Aorta (tissue), 5 donors: ENCODE data around the gene FRMPD2. TPM values are rescaled to one million over a fixed set of nuclear protein-coding genes. Genes with fewer than 3 reads are reported as not detected.

Source experiments
- ATAC-seq: fragments of 200-7000 bp; cut with Tn5 transposase; one replicate; pipeline ENCODE4 v1.9.1; 2022; ENCODE audit warnings: moderate library complexity; ENCODE audit not compliant: low FRiP score
- DNase-seq, 2 donors: peaks; one replicate each; pipeline ENCODE4 v3.0.0-alpha.2; 2020
- H3K27ac ChIP-seq, 2 donors: one replicate each; pipeline ENCODE4 v1.5.1; 2013; ENCODE audit warnings: low read length in 2 of 2, mild to moderate bottlenecking in 2 of 2, moderate library complexity in 2 of 2, control low read depth in 1 of 2, inconsistent platforms in 1 of 2, low read depth in 1 of 2
- H3K27me3 ChIP-seq, 2 donors: one replicate each; pipeline ENCODE4 v1.6.1; 2013; ENCODE audit warnings: control low read depth in 1 of 2, low read length in 1 of 2, mild to moderate bottlenecking in 1 of 2, moderate library complexity in 1 of 2; ENCODE audit not compliant: insufficient read depth in 2 of 2, control insufficient read depth in 1 of 2
- H3K36me3 ChIP-seq, 2 donors: one replicate each; pipeline ENCODE4 v1.6.1; 2013; ENCODE audit warnings: control low read depth in 1 of 2, low read length in 1 of 2, mild to moderate bottlenecking in 1 of 2; ENCODE audit not compliant: insufficient read depth in 2 of 2, control insufficient read depth in 1 of 2
- H3K4me1 ChIP-seq, 2 donors: one replicate each; pipeline ENCODE4 v1.6.1; 2013; ENCODE audit warnings: low read length in 2 of 2, control low read depth in 1 of 2, mild to moderate bottlenecking in 1 of 2, moderate library complexity in 1 of 2; ENCODE audit not compliant: insufficient read depth in 2 of 2, control insufficient read depth in 1 of 2
- H3K4me3 ChIP-seq, 2 donors: one replicate each; pipeline ENCODE4 v1.5.1; 2013; ENCODE audit warnings: low read length in 2 of 2, control low read depth in 1 of 2, mild to moderate bottlenecking in 1 of 2
- H3K9me3 ChIP-seq: one replicate; pipeline ENCODE4 v1.6.1; 2013; ENCODE audit warnings: mild to moderate bottlenecking, low read length; ENCODE audit not compliant: control insufficient read depth
- WGBS, 2 donors: extraction: QIAGEN DNeasy Blood & Tissue Kit; methylation state at CpG; one replicate each; pipeline ENCODE4 v1.1.7; 2013; 5-methylcytosine and 5-hydroxymethylcytosine counted together
- intact Hi-C, 2 donors: fragments of 100-400 bp; cut with DNase I; formaldehyde crosslinking; loops; one replicate each; pipeline versions ENCODE4 v1.14.2 to v1.15.0; 2022
- polyA plus RNA-seq, 2 donors: library from polyadenylated mRNA; stranded (reverse); fragments of 200-250 nt; gene quantifications; one replicate each; pipeline ENCODE4 v1.2.3, GENCODE V29; 2013
- total RNA-seq, 2 donors: library from RNA; stranded (reverse); fragmentation: NEBNext Ultra II Directional; extraction: Animal tissue kit (Norgen Biotek cat#: 25700); gene quantifications; one replicate each; pipeline ENCODE4 v1.2.1, GENCODE V29; 2021
- donor health status: healthy with polysubstance abuse.
- donor health status: Bipolar disorder and iron deficiency.
- donor health status: DM: no; HTN: no; CAD: no.
- donor health status: DM: no; HTN: no; CAD: no.
- donor health status: DM: yes; HTN: yes; CAD: no.

The FRMPD2 gene
- total and polyA plus RNA-seq, 4 donors, result not detected

DNA sequence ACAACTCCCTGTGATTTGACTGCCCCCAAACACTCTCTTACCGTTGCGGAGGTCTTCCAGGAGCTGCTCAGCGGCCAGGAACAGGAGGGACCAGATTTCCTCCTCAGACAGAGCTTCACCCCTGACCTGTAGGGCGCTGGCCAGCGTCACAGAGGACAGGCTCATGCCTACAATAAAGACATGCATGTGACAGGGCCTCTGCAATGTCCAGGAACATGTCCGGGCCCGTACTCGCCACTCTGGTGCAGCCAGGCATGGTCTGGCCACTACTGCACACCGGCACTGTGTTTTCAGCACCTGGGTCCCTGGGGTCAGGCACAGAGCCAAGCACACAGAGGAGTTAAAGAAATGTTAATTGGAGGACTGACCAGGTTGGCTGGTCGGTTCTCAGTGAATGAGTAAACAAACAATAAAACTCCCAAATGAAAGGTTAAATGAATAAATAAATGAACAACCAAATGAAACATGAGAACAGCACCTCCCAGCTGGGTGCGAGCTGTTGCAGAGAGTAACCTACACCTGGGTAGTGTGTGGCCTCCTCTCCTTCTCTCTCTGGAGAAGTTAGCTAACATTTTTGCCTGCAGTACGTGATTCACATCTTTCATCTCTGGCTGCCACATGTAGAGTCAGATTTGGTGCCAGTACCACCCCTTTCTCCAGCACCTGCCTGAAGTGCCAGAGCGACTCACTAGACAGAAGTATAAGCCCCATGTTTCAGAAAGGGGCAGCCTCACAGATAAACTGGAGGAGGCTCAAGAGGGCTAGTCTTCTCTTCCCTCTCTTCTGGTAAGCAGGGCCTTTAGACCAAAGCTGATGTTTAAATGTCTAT, 22.8 kb downstream of the FRMPD2 start:
- WGBS, 2 donors, result 66 to 67% methylated on average over 13 of the region's 13 CpGs
- no peaks in the 10 kb centered on the region for H3K36me3 ChIP-seq
- H3K9me3 ChIP-seq, result no peaks in the 10 kb centered on the region
- DNase-seq (no peak), ATAC-seq (no peak)
- no peak overlapping the region for H3K4me3 ChIP-seq
- H3K27me3 ChIP-seq, result no peaks in the 10 kb centered on the region
- H3K27ac ChIP-seq, result no peak overlapping the region
- intact Hi-C loops, result no loop called here
- no peaks in the 10 kb centered on the region for H3K4me1 ChIP-seq

DNA sequence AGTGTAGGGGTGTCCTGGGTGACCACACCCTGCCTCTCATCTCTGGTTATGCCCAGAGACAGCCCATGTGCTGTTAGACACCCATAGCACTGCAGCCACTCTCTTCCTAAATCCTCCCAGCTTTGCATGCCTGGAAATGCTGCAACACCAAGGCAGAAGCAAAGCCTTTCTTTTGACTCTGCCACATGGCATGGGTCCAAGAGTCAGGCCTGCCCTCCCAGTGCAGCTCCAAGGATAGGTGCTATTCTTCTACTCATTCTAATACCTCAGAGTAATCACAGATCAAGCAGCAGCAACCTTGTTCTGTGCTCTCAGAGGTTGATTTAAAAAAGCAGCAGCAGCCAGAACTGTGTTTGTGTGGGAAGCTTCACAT, 23.4 kb downstream of the FRMPD2 start:
- H3K4me1 ChIP-seq, result no peaks in the 10 kb centered on the region
- intact Hi-C loops, result no loop called here
- no peaks in the 10 kb centered on the region for H3K9me3 ChIP-seq
- H3K27ac ChIP-seq, result no peak overlapping the region
- H3K4me3 ChIP-seq, result no peak overlapping the region
- no peaks in the 10 kb centered on the region for H3K36me3 ChIP-seq
- DNase-seq, result no peak
- no peaks in the 10 kb centered on the region for H3K27me3 ChIP-seq
- no peak for ATAC-seq

DNA sequence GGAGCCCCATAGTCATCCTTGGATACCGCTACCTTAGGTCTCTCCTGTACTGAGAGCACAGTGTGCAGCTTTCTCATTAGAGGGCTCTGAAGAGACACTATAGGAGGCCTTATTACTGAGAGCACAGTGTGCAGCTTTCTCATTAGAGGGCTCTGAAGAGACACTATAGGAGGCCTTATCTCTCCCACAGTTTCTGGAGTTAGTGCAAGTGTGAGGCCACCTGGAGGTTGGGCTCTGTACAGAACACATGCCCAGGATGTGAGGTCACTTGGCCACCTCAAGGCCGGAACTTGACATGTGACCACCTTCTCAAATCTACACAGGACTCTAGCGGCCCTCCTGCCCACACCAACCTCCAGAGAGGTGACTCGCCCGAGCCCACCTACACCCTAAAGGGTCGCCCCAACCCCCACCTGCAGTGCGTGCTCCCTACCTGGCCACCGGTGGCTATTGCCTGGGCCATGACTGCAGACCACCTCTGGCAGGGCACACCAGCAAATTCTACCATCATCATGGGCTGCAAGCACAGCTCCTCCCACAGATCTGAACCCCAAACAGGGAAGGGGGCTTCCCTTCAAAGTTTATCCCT, 24.6 kb downstream of the FRMPD2 start:
- H3K27ac ChIP-seq, result no peak overlapping the region
- no peaks in the 10 kb centered on the region for H3K4me1 ChIP-seq
- ATAC-seq, result no peak

GRCh38 chr10:48249004-48249762, 25.3 kb downstream of the FRMPD2 start:
- no peak for ATAC-seq
- Histone ChIP-seq H3K4me1 (no peaks in the 10 kb centered on the region), H3K27me3 (no peaks in the 10 kb centered on the region), H3K9me3 (no peaks in the 10 kb centered on the region), H3K4me3 (no peak overlapping the region), H3K27ac (no peak overlapping the region), H3K36me3 (no peaks in the 10 kb centered on the region)
- intact Hi-C loops, result no loop called here
- 85 to 95% methylated on average over 6 of the region's 6 CpGs for WGBS, 2 donors
- DNase-seq, result no peak

More for the DNA sequence above, 24.6 kb downstream of the FRMPD2 start:
- H3K36me3 ChIP-seq, result no peaks in the 10 kb centered on the region
- no peaks in the 10 kb centered on the region for H3K27me3 ChIP-seq
- no peak for DNase-seq
- 97 to 99% methylated on average over 8 of the region's 8 CpGs for WGBS, 2 donors
- H3K9me3 ChIP-seq, result no peaks in the 10 kb centered on the region
- intact Hi-C loops, result no loop called here
- no peak overlapping the region for H3K4me3 ChIP-seq

DNA sequence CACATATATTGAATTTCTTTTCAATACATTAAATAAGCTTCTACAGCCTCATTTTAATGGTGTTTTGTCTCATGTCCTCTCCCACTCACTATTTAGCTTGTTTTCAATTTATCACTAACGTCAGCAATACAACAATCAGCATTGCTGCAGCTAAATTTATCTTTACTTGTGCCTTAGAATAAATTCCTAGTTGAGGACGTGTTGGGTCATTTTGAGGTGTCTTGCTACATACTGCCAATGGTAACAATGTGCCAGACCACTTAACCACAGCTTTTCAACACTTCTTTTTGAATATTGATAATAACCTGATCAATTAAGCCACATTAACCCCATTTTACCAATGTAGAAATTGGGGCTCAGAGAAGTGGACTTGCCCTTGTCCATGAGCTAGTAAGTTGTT, 26.0 kb downstream of the FRMPD2 start:
- no peak for ATAC-seq
- H3K4me1 ChIP-seq, result no peaks in the 10 kb centered on the region
- 19 to 21% methylated on average over 2 of the region's 2 CpGs for whole genome bisulfite sequencing, 2 donors
- H3K36me3 ChIP-seq, result no peaks in the 10 kb centered on the region
- no peak overlapping the region for H3K4me3 ChIP-seq
- H3K9me3 ChIP-seq, result no peaks in the 10 kb centered on the region
- no peak for DNase-seq
- H3K27me3 ChIP-seq, result no peaks in the 10 kb centered on the region
- H3K27ac ChIP-seq, result no peak overlapping the region
- intact Hi-C loops, result no loop called here

DNA sequence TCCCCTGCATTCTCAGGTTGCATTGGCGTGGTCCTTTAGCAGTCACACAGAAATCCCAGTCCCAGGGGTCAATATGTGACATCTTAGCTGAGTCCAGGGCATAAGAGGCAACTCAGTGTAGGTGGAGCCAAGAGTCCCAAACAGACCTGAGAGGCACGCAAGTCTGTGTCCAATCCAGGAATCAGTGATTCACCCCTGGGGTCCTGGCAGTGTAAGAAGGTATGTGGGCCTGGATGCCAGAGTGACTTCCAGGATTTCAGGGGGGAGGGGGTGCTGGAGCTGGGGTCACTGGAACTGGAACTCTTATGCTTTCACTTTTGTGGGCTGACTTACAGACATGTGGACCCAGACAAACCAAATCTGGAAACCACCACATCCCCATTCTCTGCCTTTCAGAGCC, 26.8 kb downstream of the FRMPD2 start:
- Histone ChIP-seq H3K27ac (no peak overlapping the region), H3K4me1 (no peaks in the 10 kb centered on the region), H3K36me3 (no peaks in the 10 kb centered on the region), H3K4me3 (no peak overlapping the region), H3K27me3 (no peaks in the 10 kb centered on the region), H3K9me3 (no peaks in the 10 kb centered on the region)
- WGBS, 2 donors, result 79 to 81% methylated on average over 2 of the region's 2 CpGs
- intact Hi-C loops, result no loop called here
- ATAC-seq (no peak), DNase-seq (no peak)

DNA sequence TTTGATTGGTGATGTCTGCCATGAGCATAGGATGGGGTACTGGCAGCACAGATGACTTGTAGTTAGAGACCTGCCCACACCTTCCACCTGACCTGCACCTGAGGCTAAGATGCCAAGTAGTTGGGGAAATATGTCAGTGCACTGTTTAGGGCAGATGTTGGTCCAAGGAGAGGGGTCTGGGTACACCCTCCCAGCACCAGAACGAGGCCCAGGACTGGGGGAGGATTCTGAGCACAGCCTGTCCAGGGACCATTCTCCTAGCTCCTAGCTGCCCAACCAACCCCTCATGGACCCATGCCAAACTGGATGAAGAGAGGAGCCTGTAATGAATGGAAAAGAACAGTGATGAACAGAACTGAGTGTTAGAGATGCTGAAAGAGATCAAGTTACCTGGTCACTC, 28.0 kb downstream of the FRMPD2 start:
- DNase-seq, result no peak
- Histone ChIP-seq H3K4me1 (no peaks in the 10 kb centered on the region), H3K4me3 (no peak overlapping the region), H3K9me3 (no peaks in the 10 kb centered on the region), H3K36me3 (no peaks in the 10 kb centered on the region), H3K27me3 (no peaks in the 10 kb centered on the region), H3K27ac (no peak overlapping the region)
- WGBS, 2 donors, result 73 to 88% methylated on average over 1 of the region's 1 CpG
- intact Hi-C loops, result no loop called here
- ATAC-seq, result no peak

- no peaks in the 10 kb centered on the region for H3K27me3 ChIP-seq
- DNase-seq (no peak), ATAC-seq (no peak)
- H3K27ac ChIP-seq, result no peak overlapping the region
- no peaks in the 10 kb centered on the region for H3K9me3 ChIP-seq
- H3K4me3 ChIP-seq, result no peak overlapping the region
- intact Hi-C loops, result no loop called here
- H3K36me3 ChIP-seq, result no peaks in the 10 kb centered on the region
- H3K4me1 ChIP-seq, result no peaks in the 10 kb centered on the region
- 84 to 86% methylated on average over 3 of the region's 3 CpGs for WGBS, 2 donors
Observed at GRCh38 chr10:48245977-48246376, 28.5 kb downstream of the FRMPD2 start.
